Measurements from ENCODE around the gene CORO1C. TPM values are rescaled to one million over a fixed set of nuclear protein-coding genes. Genes with fewer than 3 reads are reported as not detected.

The CORO1C gene
- total RNA-seq, 4 donors from 2014 or later = 68.1 to 153 (median 128) TPM

DNA sequence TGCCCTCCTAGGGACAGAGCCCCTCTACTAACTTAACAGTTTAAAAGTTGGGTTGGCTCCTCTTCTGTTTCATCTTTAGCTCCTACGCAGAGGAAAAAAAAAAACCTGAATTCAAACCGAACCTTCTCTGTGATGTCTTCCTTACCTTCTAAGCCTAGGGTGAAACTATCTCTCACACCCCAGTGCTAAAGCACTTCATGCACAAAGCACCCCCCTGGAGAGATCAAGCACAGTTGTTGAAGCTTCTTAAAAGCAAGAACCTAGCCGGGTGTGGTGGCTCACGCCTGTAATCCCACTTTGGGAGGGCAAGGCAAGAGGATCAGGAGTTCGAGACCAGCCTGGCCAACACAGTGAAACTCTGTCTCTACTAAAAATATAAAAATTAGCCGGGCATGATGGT, 37.6 kb downstream of the CORO1C start:
- TF ChIP-seq POLR2A (IDR thresholded peaks at IDR 0.05) (no peak), EP300 (IDR thresholded peaks at IDR 0.05; ENCODE audit: low read depth) (no peak), POLR2AphosphoS5 (IDR thresholded peaks at IDR 0.05) (no peak)
- TF ChIP-seq, protein P1, sequence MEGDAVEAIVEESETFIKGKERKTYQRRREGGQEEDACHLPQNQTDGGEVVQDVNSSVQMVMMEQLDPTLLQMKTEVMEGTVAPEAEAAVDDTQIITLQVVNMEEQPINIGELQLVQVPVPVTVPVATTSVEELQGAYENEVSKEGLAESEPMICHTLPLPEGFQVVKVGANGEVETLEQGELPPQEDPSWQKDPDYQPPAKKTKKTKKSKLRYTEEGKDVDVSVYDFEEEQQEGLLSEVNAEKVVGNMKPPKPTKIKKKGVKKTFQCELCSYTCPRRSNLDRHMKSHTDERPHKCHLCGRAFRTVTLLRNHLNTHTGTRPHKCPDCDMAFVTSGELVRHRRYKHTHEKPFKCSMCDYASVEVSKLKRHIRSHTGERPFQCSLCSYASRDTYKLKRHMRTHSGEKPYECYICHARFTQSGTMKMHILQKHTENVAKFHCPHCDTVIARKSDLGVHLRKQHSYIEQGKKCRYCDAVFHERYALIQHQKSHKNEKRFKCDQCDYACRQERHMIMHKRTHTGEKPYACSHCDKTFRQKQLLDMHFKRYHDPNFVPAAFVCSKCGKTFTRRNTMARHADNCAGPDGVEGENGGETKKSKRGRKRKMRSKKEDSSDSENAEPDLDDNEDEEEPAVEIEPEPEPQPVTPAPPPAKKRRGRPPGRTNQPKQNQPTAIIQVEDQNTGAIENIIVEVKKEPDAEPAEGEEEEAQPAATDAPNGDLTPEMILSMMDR (IDR thresholded peaks at IDR 0.05) = no peak
- Histone ChIP-seq H3K4me3 (no peak overlapping the region), H3K4me1 (peaks cover 35 to 66% (median 43%) of the 10 kb centered on the region in 4 donors), H3K27me3 (no peaks in the 10 kb centered on the region), H3K27ac (peak overlapping the region; percentile 84 to 94 (median 88)), H3K36me3 (no peaks in the 10 kb centered on the region), H3K9me3 (no peaks in the 10 kb centered on the region)
- no peak for DNase-seq
- in situ Hi-C loops (cut with MboI; ENCODE audit: low pct_ligation_motif_present in 1 of 4, low pct_unique_long_range_greater_than_20kb in 1 of 4, low sequenced_read_pairs in 3 of 4) = no loop called here
- 85 to 90% methylated on average over 3 to 6 of the region's 6 CpGs for WGBS, 2 donors (ENCODE audit: low coverage in 1 of 2)
- intact Hi-C loops (cut with DNase I; ENCODE audit: low total_unique reads) = no loop called here

DNA sequence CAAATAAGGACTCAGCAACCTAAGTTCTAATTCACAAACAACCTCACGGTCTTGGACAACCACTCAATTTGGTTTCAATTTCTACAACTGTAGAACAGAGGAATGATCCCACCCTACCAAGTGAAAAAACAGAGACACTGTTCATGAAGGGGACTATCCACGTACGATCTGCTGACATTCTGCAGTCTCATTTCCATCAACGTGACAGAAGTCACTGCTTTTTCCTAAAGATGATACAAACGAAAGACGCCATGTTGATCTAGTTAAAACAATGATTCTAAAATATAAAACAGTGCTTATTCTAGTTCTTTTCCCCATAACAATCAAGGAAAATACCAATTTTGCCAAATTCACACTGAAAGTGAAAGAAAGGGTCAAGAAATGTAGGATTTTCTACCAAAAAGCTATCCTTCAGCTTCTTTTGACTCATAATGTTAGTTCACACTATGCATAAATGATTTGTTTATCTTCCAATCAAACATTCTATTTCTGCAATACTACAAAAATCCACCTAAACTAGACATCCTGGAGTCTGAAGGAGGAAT, 38.1 kb downstream of the CORO1C start:
- intact Hi-C loops (cut with DNase I; ENCODE audit: low total_unique reads) (no loop called here), in situ Hi-C loops (cut with MboI; ENCODE audit: low pct_ligation_motif_present in 1 of 4, low pct_unique_long_range_greater_than_20kb in 1 of 4, low sequenced_read_pairs in 3 of 4) (no loop called here)
- DNase-seq = no peak
- H3K36me3 ChIP-seq = no peaks in the 10 kb centered on the region
- H3K4me1 ChIP-seq = peaks cover 35 to 69% (median 43%) of the 10 kb centered on the region in 4 donors
- WGBS, 2 donors (ENCODE audit: low coverage in 1 of 2) = 77 to 86% methylated on average over 5 to 6 of the region's 6 CpGs
- no peaks in the 10 kb centered on the region for H3K27me3 ChIP-seq
- no peak for TF ChIP-seq POLR2A (IDR thresholded peaks at IDR 0.05)
- TF ChIP-seq, protein P1 (IDR thresholded peaks at IDR 0.05) = no peak
- no peak for TF ChIP-seq POLR2AphosphoS5 (IDR thresholded peaks at IDR 0.05)
- no peak for TF ChIP-seq EP300 (IDR thresholded peaks at IDR 0.05; ENCODE audit: low read depth)
- H3K9me3 ChIP-seq = no peaks in the 10 kb centered on the region
- H3K4me3 ChIP-seq = no peak overlapping the region
- peak overlapping the region; percentile 84 to 94 (median 88) for H3K27ac ChIP-seq

DNA sequence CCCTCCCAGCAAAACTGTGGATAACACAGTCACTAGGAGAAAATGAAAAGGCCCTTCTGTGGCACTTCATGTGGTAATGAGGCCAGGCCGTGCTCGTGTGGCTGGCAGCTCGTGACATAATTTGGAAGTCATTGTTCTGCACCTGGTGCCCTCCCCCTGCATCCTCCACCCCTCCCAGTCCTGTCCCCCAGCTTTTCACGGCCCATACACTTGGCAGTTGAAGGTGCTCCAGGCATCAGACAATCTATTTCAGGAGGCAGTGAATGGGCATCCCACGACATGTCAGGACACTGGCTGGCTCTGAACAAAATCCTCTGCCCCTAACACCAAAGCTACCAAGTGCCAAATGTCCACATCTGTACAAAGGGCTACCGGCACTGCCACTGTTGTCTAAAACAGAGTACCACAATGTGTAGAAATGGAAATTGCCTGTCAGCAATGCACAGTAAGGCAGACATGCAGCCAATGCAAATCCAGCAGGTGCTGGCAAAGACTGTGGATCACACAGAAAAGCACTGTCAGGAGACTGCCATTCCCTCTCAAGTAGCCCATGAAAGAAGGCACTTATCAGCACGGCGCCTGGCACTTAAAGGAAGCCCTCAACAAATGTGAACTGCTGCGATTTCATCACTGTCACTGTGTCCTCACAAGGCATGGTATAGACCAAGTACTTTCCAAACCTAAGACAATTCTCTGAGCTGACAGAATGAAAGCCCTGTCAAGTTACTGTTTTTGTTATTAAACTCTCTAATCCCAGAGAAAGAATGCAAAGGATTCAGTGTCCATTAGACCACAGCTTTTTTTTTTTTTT, 39.1 kb downstream of the CORO1C start:
- DNase-seq = peak; percentile 27
- no peak overlapping the region for H3K4me3 ChIP-seq
- H3K27ac ChIP-seq = peak overlapping the region; percentile 84 to 94 (median 88)
- WGBS, 2 donors (ENCODE audit: low coverage in 1 of 2) = 0 to 30% methylated on average over 3 to 9 of the region's 9 CpGs
- in situ Hi-C loops (cut with MboI; ENCODE audit: low pct_ligation_motif_present in 1 of 4, low pct_unique_long_range_greater_than_20kb in 1 of 4, low sequenced_read_pairs in 3 of 4) (no loop called here), intact Hi-C loops (cut with DNase I; ENCODE audit: low total_unique reads) (no loop called here)
- no peaks in the 10 kb centered on the region for H3K27me3 ChIP-seq
- TF ChIP-seq POLR2AphosphoS5 (IDR thresholded peaks at IDR 0.05) (no peak), EP300 (IDR thresholded peaks at IDR 0.05; ENCODE audit: low read depth) (no peak), POLR2A (IDR thresholded peaks at IDR 0.05) (no peak)
- TF ChIP-seq, protein P1 (IDR thresholded peaks at IDR 0.05) = no peak
- H3K4me1 ChIP-seq = peaks cover 35 to 69% (median 43%) of the 10 kb centered on the region in 4 donors
- no peaks in the 10 kb centered on the region for H3K9me3 ChIP-seq
- H3K36me3 ChIP-seq = no peaks in the 10 kb centered on the region

DNA sequence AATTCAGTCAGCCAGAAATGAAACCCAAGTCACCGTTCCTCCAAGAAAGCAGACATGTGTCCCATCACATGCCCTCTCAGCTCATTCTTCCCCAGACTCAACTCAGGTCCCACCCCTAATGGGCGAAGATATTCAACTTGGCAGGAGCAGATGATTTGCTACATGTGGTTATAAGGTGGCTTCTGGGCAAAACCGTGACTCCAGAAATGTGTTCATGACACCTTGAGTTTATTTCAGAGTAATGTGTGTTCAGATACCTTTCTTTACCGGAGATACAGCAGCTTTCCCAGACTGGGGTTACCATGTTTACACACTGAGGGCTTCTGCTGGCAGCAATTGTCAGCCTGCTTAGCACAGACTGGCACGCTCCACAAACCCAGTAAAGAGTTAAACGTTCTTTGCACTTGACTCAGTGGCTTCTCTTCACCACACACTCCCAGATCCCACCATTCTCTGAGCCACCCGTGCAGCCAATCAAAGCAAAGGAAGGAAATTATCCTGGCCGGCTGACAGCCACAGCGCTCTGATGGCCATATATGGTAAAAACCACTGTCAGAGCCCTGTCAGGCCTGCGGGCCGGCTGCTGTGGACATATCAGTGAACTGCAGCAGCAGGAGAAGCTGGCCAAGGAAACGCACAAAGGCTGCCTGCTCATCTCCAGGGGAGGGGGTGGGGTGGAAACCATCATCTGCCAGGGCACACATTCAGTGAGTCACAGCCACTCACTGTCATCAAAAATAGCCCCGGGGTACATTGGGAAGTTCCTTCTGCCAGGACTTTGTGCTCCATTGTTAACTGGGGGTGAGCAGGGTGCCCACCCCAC, 39.9 kb downstream of the CORO1C start:
- Histone ChIP-seq H3K4me1 (peaks cover 26 to 66% (median 43%) of the 10 kb centered on the region in 4 donors), H3K4me3 (peak overlapping the region in 2 of 4 donors; percentile 3 to 11), H3K27me3 (no peaks in the 10 kb centered on the region), H3K27ac (peak overlapping the region; percentile 84 to 94 (median 88)), H3K9me3 (no peaks in the 10 kb centered on the region), H3K36me3 (no peaks in the 10 kb centered on the region)
- intact Hi-C loops (cut with DNase I; ENCODE audit: low total_unique reads) (no loop called here), in situ Hi-C loops (cut with MboI; ENCODE audit: low pct_ligation_motif_present in 1 of 4, low pct_unique_long_range_greater_than_20kb in 1 of 4, low sequenced_read_pairs in 3 of 4) (no loop called here)
- TF ChIP-seq POLR2A (IDR thresholded peaks at IDR 0.05) (peak; percentile 28), POLR2AphosphoS5 (IDR thresholded peaks at IDR 0.05) (peak; percentile 64 to 74 (median 72)), EP300 (IDR thresholded peaks at IDR 0.05; ENCODE audit: low read depth) (peak; percentile 46)
- TF ChIP-seq, protein P1 (IDR thresholded peaks at IDR 0.05) = peak; percentile 34 to 80 (median 46)
- DNase-seq = peak; percentile 90
- 11% methylated on average over 13 of the region's 13 CpGs; no CpG with 5 or more reads in 1 of the 2 donors for WGBS, 2 donors (ENCODE audit: low coverage in 1 of 2)

Data from transverse colon (tissue), 4 donors.